G401 (cell line): ENCODE measurements around the gene SDK1. TPM values are rescaled to one million over a fixed set of nuclear protein-coding genes. Genes with fewer than 3 reads are reported as not detected.

Experiments used
- DNase-seq: peaks from one replicate; pipeline ENCODE4 v3.0.0-alpha.2; 2015; ENCODE audit warnings: low spot score
- in situ Hi-C: cut with HindIII; loops from 2 replicates; pipeline ENCODE4 v1.10.0; 2016; ENCODE audit warnings: low sequenced_read_pairs, mixed read lengths
- total RNA-seq: library from RNA; depleted of rRNA; stranded (reverse); fragments of >200 nt; shearing (Covaris generic); gene quantifications from 2 replicates; pipeline ENCODE4 v1.2.3, GENCODE V29; 2014

Gene SDK1
- total RNA-seq, 1 experiment from 2014 or later: not detected

GRCh38 chr7:4050126-4050660, 749.1 kb downstream of the SDK1 start:
- in situ Hi-C loops: no loop called here
- DNase-seq: no peak

GRCh38 chr7:4051696-4052095, 750.6 kb downstream of the SDK1 start:
- no peak for DNase-seq
- in situ Hi-C loops: no loop called here

GRCh38 chr7:4052130-4052529, 751.1 kb downstream of the SDK1 start:
- DNase-seq: no peak
- in situ Hi-C loops: no loop called here

- in situ Hi-C loops: no loop called here
- DNase-seq: no peak
Observed at GRCh38 chr7:4054158-4054557, 753.1 kb downstream of the SDK1 start.

- in situ Hi-C loops: no loop called here
- no peak for DNase-seq
Observed at GRCh38 chr7:4056552-4057288, 755.7 kb downstream of the SDK1 start.

GRCh38 chr7:4057289-4057616, 756.2 kb downstream of the SDK1 start:
- no peak for DNase-seq
- in situ Hi-C loops: no loop called here

GRCh38 chr7:4058158-4058557, 757.1 kb downstream of the SDK1 start:
- no peak for DNase-seq
- in situ Hi-C loops: no loop called here

- in situ Hi-C loops: no loop called here
- DNase-seq: no peak
Observed at GRCh38 chr7:4065190-4065589, 764.1 kb downstream of the SDK1 start.

- in situ Hi-C loops: no loop called here
- DNase-seq: no peak
Observed at GRCh38 chr7:4066206-4066605, 765.2 kb downstream of the SDK1 start.

- in situ Hi-C loops: no loop called here
- DNase-seq: no peak
Observed at GRCh38 chr7:4066626-4067475, 765.8 kb downstream of the SDK1 start.

- no peak for DNase-seq
- in situ Hi-C loops: no loop called here
Observed at GRCh38 chr7:4067476-4067760, 766.4 kb downstream of the SDK1 start.

GRCh38 chr7:4067874-4068273, 766.8 kb downstream of the SDK1 start:
- in situ Hi-C loops: no loop called here
- DNase-seq: no peak

- in situ Hi-C loops: no loop called here
Observed at GRCh38 chr7:4068286-4068685, 767.2 kb downstream of the SDK1 start.

GRCh38 chr7:4069268-4070095, 768.4 kb downstream of the SDK1 start:
- in situ Hi-C loops: no loop called here
- no peak for DNase-seq

More at GRCh38 chr7:4068286-4068685, 767.2 kb downstream of the SDK1 start:
- no peak for DNase-seq

GRCh38 chr7:4070214-4070613, 769.2 kb downstream of the SDK1 start:
- in situ Hi-C loops: no loop called here
- DNase-seq: no peak

GRCh38 chr7:4071370-4072058, 770.5 kb downstream of the SDK1 start:
- DNase-seq: no peak
- in situ Hi-C loops: no loop called here

GRCh38 chr7:4072161-4072925, 771.3 kb downstream of the SDK1 start:
- DNase-seq: no peak
- in situ Hi-C loops: no loop called here

GRCh38 chr7:4073052-4073451, 772.0 kb downstream of the SDK1 start:
- DNase-seq: no peak
- in situ Hi-C loops: no loop called here

- DNase-seq: no peak
- in situ Hi-C loops: no loop called here
Observed at GRCh38 chr7:4073750-4074149, 772.7 kb downstream of the SDK1 start.
